GM12878 (cell line): ENCODE measurements around the gene TSSK3. TPM values are rescaled to one million over a fixed set of nuclear protein-coding genes. Genes with fewer than 3 reads are reported as not detected.

Experiments
- ATF7 ChIP-seq: fragments of 450-650 bp; IDR thresholded peaks from 2 replicates; pipeline ENCODE4 v1.6.1; 2016; ENCODE audit warnings: low read depth, mild to moderate bottlenecking
- CBX5 ChIP-seq: sonication (generic); IDR thresholded peaks from 2 replicates; pipeline ENCODE4 v1.6.1; 2016; ENCODE audit warnings: low read depth, moderate library complexity, mild to moderate bottlenecking, inconsistent platforms
- CEBPB ChIP-seq, 2 experiments: fragments of 150-350 bp in 1 of 2; IDR thresholded peaks; 2 replicates each; pipeline ENCODE4 v1.6.1; 2012 to 2014; ENCODE audit warnings: low read depth in 2 of 2, low read length in 2 of 2, borderline replicate concordance in 1 of 2, inconsistent platforms in 1 of 2
- CHD2 ChIP-seq: IDR thresholded peaks from 2 replicates; pipeline ENCODE4 v1.6.1; 2011; ENCODE audit warnings: low read depth, low read length, improper control_type of control experiment, borderline replicate concordance
- FOXM1 ChIP-seq: IDR thresholded peaks from 2 replicates; pipeline ENCODE4 v1.6.1; 2012; ENCODE audit warnings: low read depth, mild to moderate bottlenecking, inconsistent platforms, low read length, moderate library complexity
- GABPA ChIP-seq: IDR thresholded peaks from 2 replicates; pipeline ENCODE4 v1.6.1; 2014; ENCODE audit warnings: antibody characterized with exemption, low read depth, mild to moderate bottlenecking, inconsistent platforms
- IKZF2 ChIP-seq, 2 experiments: fragments of 450-650 bp; IDR thresholded peaks; 2 replicates each; pipeline ENCODE4 v1.6.1; 2017; ENCODE audit warnings: mild to moderate bottlenecking in 2 of 2, moderate library complexity in 2 of 2
- JUNB ChIP-seq: IDR thresholded peaks from 2 replicates; pipeline ENCODE4 v1.6.1; 2016; ENCODE audit warnings: antibody characterized with exemption, mild to moderate bottlenecking
- MTA3 ChIP-seq: IDR thresholded peaks from 2 replicates; pipeline ENCODE4 v1.6.1; 2012; ENCODE audit warnings: low read length, inconsistent platforms, borderline replicate concordance
- MYB ChIP-seq: fragments of 150-350 bp; IDR thresholded peaks from 2 replicates; pipeline ENCODE4 v1.6.1; 2014; ENCODE audit warnings: mild to moderate bottlenecking, low read depth, low read length, borderline replicate concordance
- NRF1 ChIP-seq: conservative IDR thresholded peaks from 2 replicates; pipeline ENCODE4 v1.6.1; 2011; ENCODE audit warnings: mild to moderate bottlenecking, low read depth, low read length, improper control_type of control experiment
- RAD51 ChIP-seq: fragments of 450-650 bp; IDR thresholded peaks from 2 replicates; pipeline ENCODE4 v1.6.1; 2016; ENCODE audit warnings: moderate library complexity, mild to moderate bottlenecking, inconsistent platforms
- SMARCA5 ChIP-seq: fragments of 450-650 bp; IDR thresholded peaks from 2 replicates; pipeline ENCODE4 v1.6.1; 2017; ENCODE audit warnings: mild to moderate bottlenecking
- SMC3 ChIP-seq: IDR thresholded peaks from 2 replicates; pipeline ENCODE4 v1.6.1; 2011; ENCODE audit warnings: low read length, improper control_type of control experiment, borderline replicate concordance
- SP1 ChIP-seq: IDR thresholded peaks from one replicate; pipeline ENCODE4 v1.6.1; 2011; ENCODE audit warnings: low read depth, low read length
- SUPT20H ChIP-seq: IDR thresholded peaks from 2 replicates; pipeline ENCODE4 v1.6.1; 2011; ENCODE audit warnings: low read depth, mild to moderate bottlenecking, low read length, moderate library complexity, borderline replicate concordance; ENCODE audit not compliant: control insufficient read depth
- TAF1 ChIP-seq: IDR thresholded peaks from 2 replicates; pipeline ENCODE4 v1.6.1; 2011; ENCODE audit warnings: mild to moderate bottlenecking, low read depth, low read length, borderline replicate concordance
- TARDBP ChIP-seq: IDR thresholded peaks from 2 replicates; pipeline ENCODE4 v1.6.1; 2016; ENCODE audit warnings: borderline replicate concordance
- YY1 ChIP-seq: IDR thresholded peaks from 2 replicates; pipeline ENCODE4 v1.6.1; 2011; ENCODE audit warnings: low read depth, mild to moderate bottlenecking, low read length
- ZNF217 ChIP-seq: fragments of 450-650 bp; IDR thresholded peaks from 2 replicates; pipeline ENCODE4 v1.6.1; 2017; ENCODE audit warnings: antibody characterized with exemption, mild to moderate bottlenecking
- polyA plus RNA-seq, 11 experiments: library from polyadenylated mRNA; depleted of rRNA in 4 of 11; unstranded in 6 of 11; stranded (reverse) in 5 of 11; fragments of >200 nt; fragmentation: Nextera tagmentation in 4 of 11; fragmentation: Illumina TruSeq in 1 of 11; extraction: Ambion mirVana in 4 of 11; extraction: Trizol in 1 of 11; gene quantifications; 1 replicate in 1 of 11; 2 replicates in 10 of 11; pipeline versions ENCODE4 v1.2.1 to v1.2.3, GENCODE V29; 2011 to 2016; ENCODE audit warnings: inconsistent platforms in 2 of 11, missing spikeins in 2 of 11, low read depth in 1 of 11
- total RNA-seq, 4 experiments: library from RNA; depleted of rRNA in 3 of 4; stranded (reverse); fragments of >200 nt in 3 of 4; fragmentation: Illumina TruSeq in 1 of 4; extraction: Trizol in 1 of 4; gene quantifications; 2 replicates each; pipeline versions ENCODE4 v1.2.1 to v1.2.3, GENCODE V29; 2013 to 2021
- TF ChIP-seq, protein P1 (sequence below): IDR thresholded peaks from 2 replicates; pipeline ENCODE4 v1.6.1; 2012; ENCODE audit warnings: mild to moderate bottlenecking, low read depth, low read length
- TF ChIP-seq, protein P2 (sequence below): IDR thresholded peaks from 2 replicates; pipeline ENCODE4 v1.6.1; 2011; ENCODE audit warnings: borderline replicate concordance, low read depth, mild to moderate bottlenecking, moderate library complexity, mixed read lengths, low read length; ENCODE audit not compliant: insufficient read depth; ENCODE audit errors: extremely low read length
- TF ChIP-seq, protein P3 (sequence below): fragments of 450-650 bp; IDR thresholded peaks from 2 replicates; pipeline ENCODE4 v1.6.1; 2017; ENCODE audit warnings: mild to moderate bottlenecking, moderate library complexity

Gene TSSK3
- total and polyA plus RNA-seq, 10 of the 15 experiments (the other 5 are each of a cell fraction or from before 2014, with no cell fraction given), result 0.42 to 0.82 (median 0.60) TPM

DNA sequence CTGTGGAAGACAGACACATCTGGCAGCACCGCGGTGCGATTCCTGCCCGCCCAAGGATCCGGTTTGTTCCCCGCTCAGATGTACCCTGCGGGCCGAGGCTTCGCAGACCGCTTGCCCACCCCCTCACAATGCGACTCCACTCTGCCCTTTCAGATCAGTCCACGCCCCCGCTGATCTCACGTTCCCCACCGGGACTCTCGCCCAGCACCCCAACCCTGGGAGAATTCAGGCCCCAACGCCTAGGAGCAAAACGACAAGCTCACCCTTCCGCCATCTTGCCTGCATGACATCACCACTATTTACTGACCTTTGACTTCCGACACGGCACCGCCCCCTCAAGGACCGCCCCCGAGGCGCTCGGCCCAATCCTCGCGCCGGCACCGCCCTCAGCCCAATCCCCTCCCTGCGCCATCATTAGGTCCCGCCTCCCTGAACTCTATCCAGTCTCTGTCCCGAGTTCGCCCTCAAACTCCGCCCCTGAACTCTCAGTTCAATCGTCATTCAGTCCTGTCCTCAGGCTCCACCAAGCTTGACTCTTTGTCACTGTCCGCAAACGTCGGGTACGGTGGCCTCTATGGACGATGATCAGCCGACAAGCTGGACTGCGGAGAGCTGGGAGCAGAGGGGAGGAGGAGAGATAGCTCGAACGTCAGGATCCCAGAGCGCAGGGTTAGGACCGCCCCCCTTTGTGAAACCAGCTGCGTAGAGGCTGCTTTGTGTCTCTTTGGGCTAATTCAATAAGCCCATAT, 32.0 kb downstream of the TSSK3 start, which contains the start of gene BSDC1 (continued):
- TF ChIP-seq, protein P1, sequence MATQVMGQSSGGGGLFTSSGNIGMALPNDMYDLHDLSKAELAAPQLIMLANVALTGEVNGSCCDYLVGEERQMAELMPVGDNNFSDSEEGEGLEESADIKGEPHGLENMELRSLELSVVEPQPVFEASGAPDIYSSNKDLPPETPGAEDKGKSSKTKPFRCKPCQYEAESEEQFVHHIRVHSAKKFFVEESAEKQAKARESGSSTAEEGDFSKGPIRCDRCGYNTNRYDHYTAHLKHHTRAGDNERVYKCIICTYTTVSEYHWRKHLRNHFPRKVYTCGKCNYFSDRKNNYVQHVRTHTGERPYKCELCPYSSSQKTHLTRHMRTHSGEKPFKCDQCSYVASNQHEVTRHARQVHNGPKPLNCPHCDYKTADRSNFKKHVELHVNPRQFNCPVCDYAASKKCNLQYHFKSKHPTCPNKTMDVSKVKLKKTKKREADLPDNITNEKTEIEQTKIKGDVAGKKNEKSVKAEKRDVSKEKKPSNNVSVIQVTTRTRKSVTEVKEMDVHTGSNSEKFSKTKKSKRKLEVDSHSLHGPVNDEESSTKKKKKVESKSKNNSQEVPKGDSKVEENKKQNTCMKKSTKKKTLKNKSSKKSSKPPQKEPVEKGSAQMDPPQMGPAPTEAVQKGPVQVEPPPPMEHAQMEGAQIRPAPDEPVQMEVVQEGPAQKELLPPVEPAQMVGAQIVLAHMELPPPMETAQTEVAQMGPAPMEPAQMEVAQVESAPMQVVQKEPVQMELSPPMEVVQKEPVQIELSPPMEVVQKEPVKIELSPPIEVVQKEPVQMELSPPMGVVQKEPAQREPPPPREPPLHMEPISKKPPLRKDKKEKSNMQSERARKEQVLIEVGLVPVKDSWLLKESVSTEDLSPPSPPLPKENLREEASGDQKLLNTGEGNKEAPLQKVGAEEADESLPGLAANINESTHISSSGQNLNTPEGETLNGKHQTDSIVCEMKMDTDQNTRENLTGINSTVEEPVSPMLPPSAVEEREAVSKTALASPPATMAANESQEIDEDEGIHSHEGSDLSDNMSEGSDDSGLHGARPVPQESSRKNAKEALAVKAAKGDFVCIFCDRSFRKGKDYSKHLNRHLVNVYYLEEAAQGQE, result no peak; the same call in 1 of the 2 replicates
- TF ChIP-seq, protein P2, sequence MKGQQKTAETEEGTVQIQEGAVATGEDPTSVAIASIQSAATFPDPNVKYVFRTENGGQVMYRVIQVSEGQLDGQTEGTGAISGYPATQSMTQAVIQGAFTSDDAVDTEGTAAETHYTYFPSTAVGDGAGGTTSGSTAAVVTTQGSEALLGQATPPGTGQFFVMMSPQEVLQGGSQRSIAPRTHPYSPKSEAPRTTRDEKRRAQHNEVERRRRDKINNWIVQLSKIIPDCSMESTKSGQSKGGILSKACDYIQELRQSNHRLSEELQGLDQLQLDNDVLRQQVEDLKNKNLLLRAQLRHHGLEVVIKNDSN, result no peak
- no peak for TF ChIP-seq MYB
- peak in 1 of 2 experiments; percentile 47; a peak in 1 of 4 replicates for TF ChIP-seq IKZF2 (IDR thresholded peaks at IDR 0.05)
- peak; percentile 27; the same call in 1 of the 2 replicates for TF ChIP-seq NRF1
- no peak for TF ChIP-seq GABPA
- TF ChIP-seq RAD51, result no peak
- no peak for TF ChIP-seq SUPT20H
- TF ChIP-seq MTA3, result no peak
- TF ChIP-seq CEBPB (IDR thresholded peaks at IDR 0.05; ENCODE audit: borderline replicate concordance in 1 of 2, low read depth in 2 of 2, low read length in 2 of 2), result no peak
- peak; percentile 77; the same call in 1 of the 2 replicates for TF ChIP-seq TAF1
- TF ChIP-seq CHD2, result peak; percentile 78
- peak; percentile 34; the same call in 1 of the 2 replicates for TF ChIP-seq TARDBP
- no peak for TF ChIP-seq SMC3
- TF ChIP-seq FOXM1, result no peak
- TF ChIP-seq JUNB, result peak; percentile 45; the same call in 1 of the 2 replicates
- TF ChIP-seq YY1, result peak; percentile 96
- peak; percentile 86 for TF ChIP-seq SP1
- TF ChIP-seq, protein P3, sequence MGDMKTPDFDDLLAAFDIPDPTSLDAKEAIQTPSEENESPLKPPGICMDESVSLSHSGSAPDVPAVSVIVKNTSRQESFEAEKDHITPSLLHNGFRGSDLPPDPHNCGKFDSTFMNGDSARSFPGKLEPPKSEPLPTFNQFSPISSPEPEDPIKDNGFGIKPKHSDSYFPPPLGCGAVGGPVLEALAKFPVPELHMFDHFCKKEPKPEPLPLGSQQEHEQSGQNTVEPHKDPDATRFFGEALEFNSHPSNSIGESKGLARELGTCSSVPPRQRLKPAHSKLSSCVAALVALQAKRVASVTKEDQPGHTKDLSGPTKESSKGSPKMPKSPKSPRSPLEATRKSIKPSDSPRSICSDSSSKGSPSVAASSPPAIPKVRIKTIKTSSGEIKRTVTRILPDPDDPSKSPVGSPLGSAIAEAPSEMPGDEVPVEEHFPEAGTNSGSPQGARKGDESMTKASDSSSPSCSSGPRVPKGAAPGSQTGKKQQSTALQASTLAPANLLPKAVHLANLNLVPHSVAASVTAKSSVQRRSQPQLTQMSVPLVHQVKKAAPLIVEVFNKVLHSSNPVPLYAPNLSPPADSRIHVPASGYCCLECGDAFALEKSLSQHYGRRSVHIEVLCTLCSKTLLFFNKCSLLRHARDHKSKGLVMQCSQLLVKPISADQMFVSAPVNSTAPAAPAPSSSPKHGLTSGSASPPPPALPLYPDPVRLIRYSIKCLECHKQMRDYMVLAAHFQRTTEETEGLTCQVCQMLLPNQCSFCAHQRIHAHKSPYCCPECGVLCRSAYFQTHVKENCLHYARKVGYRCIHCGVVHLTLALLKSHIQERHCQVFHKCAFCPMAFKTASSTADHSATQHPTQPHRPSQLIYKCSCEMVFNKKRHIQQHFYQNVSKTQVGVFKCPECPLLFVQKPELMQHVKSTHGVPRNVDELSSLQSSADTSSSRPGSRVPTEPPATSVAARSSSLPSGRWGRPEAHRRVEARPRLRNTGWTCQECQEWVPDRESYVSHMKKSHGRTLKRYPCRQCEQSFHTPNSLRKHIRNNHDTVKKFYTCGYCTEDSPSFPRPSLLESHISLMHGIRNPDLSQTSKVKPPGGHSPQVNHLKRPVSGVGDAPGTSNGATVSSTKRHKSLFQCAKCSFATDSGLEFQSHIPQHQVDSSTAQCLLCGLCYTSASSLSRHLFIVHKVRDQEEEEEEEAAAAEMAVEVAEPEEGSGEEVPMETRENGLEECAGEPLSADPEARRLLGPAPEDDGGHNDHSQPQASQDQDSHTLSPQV, result no peak
- TF ChIP-seq ATF7, result peak; percentile 99
- TF ChIP-seq SMARCA5, result no peak
- no peak for TF ChIP-seq ZNF217
- peak; percentile 90 for TF ChIP-seq CBX5
